Mesenchymal stem cell (in vitro differentiated cells and primary cell): ENCODE results near the gene DLGAP5.

Experiments used
- DNase-seq: peaks from one replicate; pipeline ENCODE4 v3.0.0-alpha.2; 2013
- H2AFZ ChIP-seq: one replicate; pipeline ENCODE4 v1.6.1; 2013; ENCODE audit warnings: low read depth, mild to moderate bottlenecking, control low read depth, inconsistent platforms, low read length, moderate library complexity
- H2AK5ac ChIP-seq: 2 replicates; pipeline ENCODE4 v1.6.1; 2013; ENCODE audit warnings: low read length, moderate library complexity, mild to moderate bottlenecking, inconsistent platforms; ENCODE audit not compliant: severe bottlenecking
- H2BK120ac ChIP-seq: one replicate; pipeline ENCODE4 v1.6.1; 2013; ENCODE audit warnings: low read depth, mild to moderate bottlenecking, inconsistent platforms, low read length, moderate library complexity
- H2BK12ac ChIP-seq, 2 experiments: one replicate each; pipeline ENCODE4 v1.6.1; 2013; ENCODE audit warnings: inconsistent platforms in 2 of 2, low read length in 2 of 2, mild to moderate bottlenecking in 2 of 2, moderate library complexity in 2 of 2, control low read depth in 1 of 2
- H2BK15ac ChIP-seq: one replicate; pipeline ENCODE4 v1.6.1; 2013; ENCODE audit warnings: mild to moderate bottlenecking, low read depth, inconsistent platforms; ENCODE audit not compliant: poor library complexity, severe bottlenecking
- H2BK5ac ChIP-seq: 2 replicates; pipeline ENCODE4 v1.6.1; 2013; ENCODE audit warnings: low read depth, mild to moderate bottlenecking, low read length, control low read depth, inconsistent platforms; ENCODE audit not compliant: poor library complexity, severe bottlenecking
- H3K14ac ChIP-seq, 2 experiments: one replicate each; pipeline ENCODE4 v1.6.1; 2013; ENCODE audit warnings: inconsistent platforms in 2 of 2, low read length in 2 of 2, control low read depth in 1 of 2, mild to moderate bottlenecking in 1 of 2, moderate library complexity in 1 of 2
- H3K18ac ChIP-seq, 2 experiments: one replicate each; pipeline ENCODE4 v1.6.1; 2013; ENCODE audit warnings: inconsistent platforms in 2 of 2, low read length in 2 of 2, control low read depth in 1 of 2, low read depth in 1 of 2, mild to moderate bottlenecking in 1 of 2
- H3K23ac ChIP-seq, 2 experiments: one replicate each; pipeline ENCODE4 v1.6.1; 2013; ENCODE audit warnings: inconsistent platforms in 2 of 2, low read length in 2 of 2, mild to moderate bottlenecking in 2 of 2, moderate library complexity in 2 of 2, control low read depth in 1 of 2
- H3K27ac ChIP-seq: 2 replicates; pipeline ENCODE4 v1.5.1; 2013; ENCODE audit warnings: mild to moderate bottlenecking, moderate library complexity, low read length, control low read depth, inconsistent platforms; ENCODE audit not compliant: poor library complexity, severe bottlenecking
- H3K27me3 ChIP-seq, 2 experiments: 2 replicates each; pipeline versions ENCODE4 v1.6.1 to v1.7.0; 2013; ENCODE audit warnings: low read length in 2 of 2, mild to moderate bottlenecking in 2 of 2, moderate library complexity in 2 of 2, control low read depth in 1 of 2, inconsistent platforms in 1 of 2; ENCODE audit not compliant: control insufficient read depth in 1 of 2, insufficient read depth in 1 of 2
- H3K36me3 ChIP-seq, 2 experiments: 2 replicates each; pipeline versions ENCODE4 v1.6.1 to v1.7.0; 2013; ENCODE audit warnings: low read length in 2 of 2, control low read depth in 1 of 2, inconsistent platforms in 1 of 2, low read depth in 1 of 2, mild to moderate bottlenecking in 1 of 2; ENCODE audit not compliant: insufficient read depth in 2 of 2, control insufficient read depth in 1 of 2
- H3K4ac ChIP-seq, 2 experiments: one replicate each; pipeline ENCODE4 v1.6.1; 2013; ENCODE audit warnings: inconsistent platforms in 2 of 2, low read length in 2 of 2, mild to moderate bottlenecking in 2 of 2, moderate library complexity in 2 of 2, control low read depth in 1 of 2, low read depth in 1 of 2
- H3K4me1 ChIP-seq: 2 replicates; pipeline ENCODE4 v1.6.1; 2013; ENCODE audit warnings: low read depth, low read length, control low read depth; ENCODE audit not compliant: control insufficient read depth, insufficient read depth
- H3K4me2 ChIP-seq: 2 replicates; pipeline ENCODE4 v1.6.1; 2013; ENCODE audit warnings: low read length, mild to moderate bottlenecking, inconsistent platforms; ENCODE audit not compliant: poor library complexity, severe bottlenecking
- H3K4me3 ChIP-seq, 2 experiments: 2 replicates each; pipeline versions ENCODE4 v1.5.1 to v1.7.0; 2013; ENCODE audit warnings: low read length in 2 of 2, mild to moderate bottlenecking in 2 of 2, control low read depth in 1 of 2, low read depth in 1 of 2; ENCODE audit not compliant: insufficient read depth in 1 of 2
- H3K79me1 ChIP-seq: replicated peaks from 2 replicates; pipeline ENCODE4 v1.6.1; 2013; ENCODE audit warnings: mild to moderate bottlenecking, control low read depth, low read length, inconsistent platforms; ENCODE audit not compliant: poor library complexity, severe bottlenecking
- H3K9ac ChIP-seq: 2 replicates; pipeline ENCODE4 v1.7.0; 2013; ENCODE audit warnings: mild to moderate bottlenecking, low read length, moderate library complexity
- H3K9me3 ChIP-seq: 2 replicates; pipeline ENCODE4 v1.7.0; 2013; ENCODE audit warnings: mild to moderate bottlenecking, low read length; ENCODE audit not compliant: control insufficient read depth
- H4K8ac ChIP-seq: one replicate; pipeline ENCODE4 v1.6.1; 2013; ENCODE audit warnings: inconsistent platforms, mild to moderate bottlenecking, low read length, moderate library complexity
- H4K91ac ChIP-seq: one replicate; pipeline ENCODE4 v1.6.1; 2013; ENCODE audit warnings: mild to moderate bottlenecking, low read length, inconsistent platforms
- WGBS: methylation state at CpG from one replicate; pipeline ENCODE4 v1.1.7; 2013; ENCODE audit warnings: mixed read lengths; 5-methylcytosine and 5-hydroxymethylcytosine counted together

DLGAP5 gene

DNA sequence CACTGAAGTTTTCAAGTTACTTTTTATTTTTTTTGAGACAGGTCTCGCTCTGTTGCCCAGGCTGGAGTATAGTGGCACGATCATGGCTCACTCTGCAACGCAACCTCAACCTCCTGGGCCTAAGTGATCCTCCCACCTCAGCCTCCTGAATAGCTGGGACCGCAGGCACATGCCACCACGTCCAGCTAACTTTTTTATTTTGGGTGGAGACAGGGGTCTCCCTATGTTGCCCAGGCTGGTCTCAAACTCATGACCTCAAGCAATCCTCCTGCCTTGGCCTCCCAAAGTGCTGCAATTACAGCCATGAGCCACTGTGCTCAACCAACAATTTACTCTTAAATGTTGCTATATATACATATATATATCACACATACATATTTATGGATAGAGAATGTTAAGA lies 89.7 kb downstream of the DLGAP5 start:
- H3K18ac ChIP-seq, result peak overlapping the region in 1 of 2 experiments; percentile 96
- no peak overlapping the region for H3K4me2 ChIP-seq
- H3K27ac ChIP-seq, result peak overlapping the region; percentile 99
- H3K9me3 ChIP-seq, result peaks cover 6% of the 10 kb centered on the region
- H2AK5ac ChIP-seq, result no peak overlapping the region
- peak overlapping the region in 1 of 2 experiments; percentile 54 for H3K4ac ChIP-seq
- WGBS, result 96% methylated on average over 5 of the region's 5 CpGs
- no peaks in the 10 kb centered on the region for H3K79me1 ChIP-seq
- H2BK15ac ChIP-seq, result no peak overlapping the region
- H2BK12ac ChIP-seq, result peak overlapping the region in 1 of 2 experiments; percentile 98
- no peaks in the 10 kb centered on the region for H3K27me3 ChIP-seq
- H3K9ac ChIP-seq, result peak overlapping the region; percentile 93
- no peaks in the 10 kb centered on the region for H3K36me3 ChIP-seq
- peak overlapping the region; percentile 22 for H4K91ac ChIP-seq
- no peak overlapping the region for H2AFZ ChIP-seq
- no peak overlapping the region for H2BK120ac ChIP-seq
- H3K23ac ChIP-seq, result peak overlapping the region in 1 of 2 experiments; percentile 70
- H3K4me3 ChIP-seq, result no peak overlapping the region
- H3K4me1 ChIP-seq, result peaks cover 13% of the 10 kb centered on the region
- H3K14ac ChIP-seq, result no peak overlapping the region
- no peak for DNase-seq
- H2BK5ac ChIP-seq, result no peak overlapping the region
- no peak overlapping the region for H4K8ac ChIP-seq

DNA sequence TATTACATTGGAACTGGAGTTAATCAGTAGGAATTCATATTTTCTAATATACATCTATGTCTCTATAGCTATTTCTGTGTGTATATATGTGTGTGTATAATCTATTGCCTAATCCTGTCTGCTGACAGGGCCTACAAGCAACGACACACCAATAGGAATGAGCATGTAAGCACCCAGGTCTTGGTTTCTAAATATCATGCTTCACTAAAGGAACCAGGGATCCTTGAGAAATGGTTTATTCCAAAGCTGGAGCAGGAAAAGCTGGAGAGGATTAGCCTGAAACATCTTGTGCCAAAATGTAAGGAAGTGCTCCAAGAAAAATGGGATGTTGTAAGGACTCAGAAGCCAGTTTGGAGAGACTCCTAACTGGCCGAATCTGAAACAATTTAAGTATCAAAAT lies 91.6 kb downstream of the DLGAP5 start:
- H3K9me3 ChIP-seq, result peaks cover 6% of the 10 kb centered on the region
- peak overlapping the region; percentile 58 for H3K9ac ChIP-seq
- peaks cover 13% of the 10 kb centered on the region for H3K4me1 ChIP-seq
- no peaks in the 10 kb centered on the region for H3K27me3 ChIP-seq
- no peak overlapping the region for H3K4ac ChIP-seq
- peak overlapping the region; percentile 65 for H2AK5ac ChIP-seq
- WGBS, result 100% methylated on average over 1 of the region's 2 CpGs
- H3K4me2 ChIP-seq, result no peak overlapping the region
- peak; percentile 47 for DNase-seq
- H3K23ac ChIP-seq, result no peak overlapping the region
- no peak overlapping the region for H2BK15ac ChIP-seq
- no peak overlapping the region for H3K4me3 ChIP-seq
- H3K14ac ChIP-seq, result no peak overlapping the region
- no peaks in the 10 kb centered on the region for H3K36me3 ChIP-seq
- H2AFZ ChIP-seq, result no peak overlapping the region
- no peak overlapping the region for H3K18ac ChIP-seq
- no peak overlapping the region for H3K27ac ChIP-seq
- H2BK5ac ChIP-seq, result no peak overlapping the region
- H4K8ac ChIP-seq, result no peak overlapping the region
- no peak overlapping the region for H4K91ac ChIP-seq
- peak overlapping the region; percentile 29 for H2BK120ac ChIP-seq
- no peak overlapping the region for H2BK12ac ChIP-seq
- no peaks in the 10 kb centered on the region for H3K79me1 ChIP-seq

DNA sequence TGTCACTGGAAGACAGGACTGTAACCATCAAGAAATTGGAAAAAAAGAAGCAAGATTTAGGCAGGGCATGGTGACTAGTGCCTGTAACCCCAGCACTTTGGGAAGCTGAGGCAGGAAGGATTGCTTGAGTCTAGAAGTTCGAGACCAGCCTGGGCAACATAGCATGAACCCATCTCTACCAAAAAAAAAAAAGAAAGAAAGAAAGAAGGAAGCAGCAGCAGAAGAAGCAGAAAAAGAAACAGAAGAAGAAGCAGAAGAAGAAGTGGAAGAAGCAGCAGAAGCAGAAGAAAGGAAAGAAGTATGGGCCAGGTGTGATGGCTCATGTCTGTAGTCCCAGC lies 92.9 kb downstream of the DLGAP5 start:
- no peak overlapping the region for H3K9ac ChIP-seq
- H3K36me3 ChIP-seq, result no peaks in the 10 kb centered on the region
- H3K27me3 ChIP-seq, result no peaks in the 10 kb centered on the region
- H3K9me3 ChIP-seq, result no peaks in the 10 kb centered on the region
- H2AFZ ChIP-seq, result no peak overlapping the region
- no peak overlapping the region for H2BK12ac ChIP-seq
- no peak overlapping the region for H2BK5ac ChIP-seq
- H3K27ac ChIP-seq, result no peak overlapping the region
- peaks cover 10% of the 10 kb centered on the region for H3K4me1 ChIP-seq
- WGBS, result no CpG with 5 or more reads among the region's 1 CpG
- H2AK5ac ChIP-seq, result no peak overlapping the region
- H4K91ac ChIP-seq, result no peak overlapping the region
- H3K4ac ChIP-seq, result no peak overlapping the region
- DNase-seq, result no peak
- no peak overlapping the region for H2BK15ac ChIP-seq
- no peak overlapping the region for H3K14ac ChIP-seq
- no peak overlapping the region for H3K4me3 ChIP-seq
- H3K4me2 ChIP-seq, result no peak overlapping the region
- no peaks in the 10 kb centered on the region for H3K79me1 ChIP-seq
- H4K8ac ChIP-seq, result no peak overlapping the region
- H3K18ac ChIP-seq, result no peak overlapping the region
- no peak overlapping the region for H2BK120ac ChIP-seq
- H3K23ac ChIP-seq, result no peak overlapping the region
